Tibial artery (tissue), 4 donors: ENCODE measurements around the gene THSD1.
"Not testable (repeated sequence)": the region's sequence is repeated elsewhere in the genome, so short reads cannot be mapped to it uniquely, and the experiment has no call there.

Experiments used
- DNase-seq, 2 donors: peaks; one replicate each; pipeline ENCODE4 v3.0.0-alpha.2; 2019
- H3K27ac ChIP-seq, 2 donors: fragments of 200-600 bp; sonication (generic) in 1 of 2; 1 replicate in 1 of 2; 2 replicates in 1 of 2; pipeline ENCODE4 v1.5.1; 2018 to 2019; ENCODE audit warnings: mild to moderate bottlenecking in 1 of 2
- H3K27me3 ChIP-seq, 2 donors: fragments of 200-600 bp; sonication (generic) in 1 of 2; one replicate each; pipeline versions ENCODE4 v1.5.1 to v1.6.0; 2016 to 2019
- H3K36me3 ChIP-seq, 3 donors: fragments of 200-600 bp; sonication (generic) in 2 of 3; one replicate each; pipeline ENCODE4 v1.5.1; 2016 to 2019; ENCODE audit warnings: mild to moderate bottlenecking in 2 of 3
- H3K4me1 ChIP-seq, 4 donors: fragments of 200-600 bp; sonication (generic) in 2 of 4; 1 replicate in 3 of 4; 2 replicates in 1 of 4; pipeline ENCODE4 v1.5.1; 2016 to 2019
- H3K4me3 ChIP-seq, 2 donors: fragments of 200-600 bp; sonication (generic) in 1 of 2; 1 replicate in 1 of 2; 2 replicates in 1 of 2; pipeline ENCODE4 v1.5.1; 2018 to 2019; ENCODE audit warnings: mild to moderate bottlenecking in 2 of 2
- H3K9me3 ChIP-seq, 3 donors: fragments of 200-600 bp; sonication (generic) in 1 of 3; one replicate each; pipeline ENCODE4 v1.5.1; 2016 to 2019
- CTCF ChIP-seq, 2 experiments: fragments of 200-600 bp in 1 of 2; fragments of 450-650 bp in 1 of 2; IDR thresholded peaks; one replicate each; pipeline ENCODE4 v1.5.1; 2017 to 2019; ENCODE audit warnings: antibody characterized with exemption in 2 of 2, mild to moderate bottlenecking in 1 of 2, moderate library complexity in 1 of 2
- intact Hi-C: fragments of 100-400 bp; cut with DNase I; formaldehyde crosslinking; loops from one replicate; pipeline ENCODE4 v1.15.0; 2023; ENCODE audit warnings: low total_unique reads

The THSD1 gene

DNA sequence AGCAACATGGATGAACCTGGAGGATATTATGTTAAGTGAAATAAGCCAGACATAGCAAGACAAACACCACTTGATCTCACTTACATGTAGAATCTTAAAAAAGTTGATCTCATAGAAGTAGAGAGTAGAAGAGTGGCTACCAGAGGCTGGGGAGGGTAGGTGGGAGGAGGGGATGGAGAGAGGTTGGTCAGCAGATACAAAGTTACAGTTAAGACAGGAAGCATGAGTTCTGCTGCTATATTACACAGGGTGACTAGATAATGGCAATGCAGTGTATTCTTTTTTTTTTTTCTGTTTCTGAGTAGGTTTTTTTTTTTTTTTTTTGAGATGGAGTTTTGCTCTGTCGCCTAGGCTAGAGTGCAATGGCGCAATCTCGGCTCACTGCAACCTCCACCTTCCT, 15.2 kb upstream of the THSD1 start:
- Histone ChIP-seq H3K27me3 (no peaks in the 10 kb centered on the region), H3K9me3 (no peaks in the 10 kb centered on the region), H3K36me3 (peaks cover 64 to 90% (median 79%) of the 10 kb centered on the region in 3 donors), H3K4me3 (no peak overlapping the region), H3K27ac (no peak overlapping the region), H3K4me1 (no peaks in the 10 kb centered on the region)
- no peak for TF ChIP-seq CTCF (IDR thresholded peaks at IDR 0.05)
- DNase-seq: no peak
- intact Hi-C loops: no loop called here

DNA sequence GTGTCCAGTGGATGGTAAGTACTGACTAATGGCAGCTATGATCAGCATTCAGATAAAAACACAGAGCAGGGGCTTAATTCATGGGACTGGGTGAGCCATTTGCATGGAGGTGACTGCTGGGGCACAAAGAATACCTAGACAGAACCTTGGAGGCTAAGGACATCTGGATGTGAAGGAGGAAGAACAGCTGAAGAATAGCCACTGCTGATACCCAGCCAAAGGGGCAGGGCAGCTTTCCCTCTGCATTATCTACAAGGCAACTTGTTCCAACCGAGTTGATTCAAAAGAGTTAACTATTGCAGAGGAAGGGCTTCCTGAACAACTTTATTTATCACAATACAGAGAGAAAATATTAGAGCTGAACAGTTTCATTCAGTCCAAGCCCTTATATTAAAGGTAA, 13.1 kb upstream of the THSD1 start:
- Histone ChIP-seq H3K9me3 (no peaks in the 10 kb centered on the region), H3K27ac (no peak overlapping the region), H3K4me3 (no peak overlapping the region), H3K36me3 (peaks cover 60 to 91% (median 84%) of the 10 kb centered on the region in 3 donors), H3K4me1 (peaks cover 0 to 3% (median 0%) of the 10 kb centered on the region in 4 donors), H3K27me3 (no peaks in the 10 kb centered on the region)
- TF ChIP-seq CTCF (IDR thresholded peaks at IDR 0.05): no peak
- intact Hi-C loops: no loop called here
- no peak for DNase-seq

GRCh38 chr13:52414963-52415362, 9.0 kb upstream of the THSD1 start:
- no peak for TF ChIP-seq CTCF (IDR thresholded peaks at IDR 0.05)
- no peak overlapping the region for H3K4me3 ChIP-seq
- peaks cover 0 to 3% (median 0%) of the 10 kb centered on the region in 4 donors for H3K4me1 ChIP-seq
- H3K27ac ChIP-seq: no peak overlapping the region
- peaks cover 43 to 83% (median 68%) of the 10 kb centered on the region in 3 donors for H3K36me3 ChIP-seq
- no peaks in the 10 kb centered on the region for H3K9me3 ChIP-seq
- intact Hi-C loops: no loop called here
- H3K27me3 ChIP-seq: no peaks in the 10 kb centered on the region
- no peak for DNase-seq

DNA sequence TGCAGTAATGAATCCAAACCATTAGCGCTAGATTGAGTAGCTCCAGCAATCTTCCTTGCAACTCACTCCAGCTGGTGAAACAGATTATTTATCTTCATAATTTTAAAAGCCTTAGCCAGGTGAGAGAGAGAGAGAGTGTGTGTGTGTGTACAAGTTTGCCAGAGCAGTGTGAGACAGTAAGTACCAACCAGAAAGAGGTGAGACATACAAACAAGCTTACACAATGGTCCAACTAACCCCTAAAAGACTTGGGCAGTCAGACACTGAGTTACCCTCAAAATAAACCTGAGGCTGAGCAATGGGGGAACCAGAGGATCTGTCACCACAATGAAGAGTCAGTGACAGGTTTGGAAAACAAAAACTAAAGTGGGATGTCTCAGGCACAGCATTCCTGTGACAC, 8.1 kb upstream of the THSD1 start:
- DNase-seq: no peak
- H3K4me1 ChIP-seq: peaks cover 0 to 3% (median 0%) of the 10 kb centered on the region in 4 donors
- H3K27me3 ChIP-seq: no peaks in the 10 kb centered on the region
- H3K9me3 ChIP-seq: no peaks in the 10 kb centered on the region
- peaks cover 40 to 81% (median 64%) of the 10 kb centered on the region in 3 donors for H3K36me3 ChIP-seq
- intact Hi-C loops: no loop called here
- TF ChIP-seq CTCF (IDR thresholded peaks at IDR 0.05): no peak
- H3K4me3 ChIP-seq: no peak overlapping the region
- H3K27ac ChIP-seq: no peak overlapping the region

DNA sequence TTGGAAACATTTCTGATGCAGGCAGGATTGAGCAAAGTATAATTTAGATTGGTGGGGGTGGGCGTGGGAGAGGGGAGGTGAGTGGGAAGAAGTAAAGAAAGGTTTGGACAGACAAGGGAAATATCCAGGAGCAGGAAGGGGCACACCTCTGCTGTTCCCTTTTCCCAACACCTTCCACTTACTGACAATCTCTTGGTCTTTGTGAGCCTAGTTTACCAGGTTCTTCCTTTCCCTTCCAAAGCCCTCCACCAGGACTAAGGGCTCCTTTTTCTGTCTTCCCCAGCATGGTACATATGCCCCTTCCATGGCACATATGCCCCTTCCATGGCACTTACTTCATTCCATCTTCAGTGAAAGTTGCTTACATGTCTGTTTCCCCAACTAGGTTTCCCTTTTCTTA, 6.2 kb upstream of the THSD1 start:
- no peaks in the 10 kb centered on the region for H3K27me3 ChIP-seq
- intact Hi-C loops: no loop called here
- no peaks in the 10 kb centered on the region for H3K9me3 ChIP-seq
- no peak overlapping the region for H3K27ac ChIP-seq
- peaks cover 37 to 69% (median 48%) of the 10 kb centered on the region in 3 donors for H3K36me3 ChIP-seq
- DNase-seq: no peak
- H3K4me3 ChIP-seq: no peak overlapping the region
- H3K4me1 ChIP-seq: peaks cover 0 to 3% (median 0%) of the 10 kb centered on the region in 4 donors
- no peak for TF ChIP-seq CTCF (IDR thresholded peaks at IDR 0.05)

DNA sequence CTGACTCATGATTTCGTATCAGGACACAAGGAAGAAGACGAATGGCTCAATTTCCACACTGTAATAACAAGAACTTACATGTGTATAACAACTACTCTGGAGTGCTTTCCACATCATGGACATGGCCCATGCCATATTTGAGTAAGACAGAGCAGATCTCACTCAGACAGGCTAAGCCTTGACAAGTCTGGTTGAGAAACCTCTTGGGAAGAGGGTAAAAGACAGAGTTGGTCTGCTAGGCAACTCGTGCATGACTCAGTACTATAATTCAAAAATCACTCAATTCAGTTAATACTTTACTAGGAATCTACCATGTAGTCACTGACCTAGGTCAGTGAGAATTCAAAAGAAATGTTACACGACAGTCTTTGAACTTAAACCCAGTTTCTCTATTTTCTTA, 5.7 kb upstream of the THSD1 start:
- Histone ChIP-seq H3K36me3 (peaks cover 33 to 64% (median 43%) of the 10 kb centered on the region in 3 donors), H3K27ac (no peak overlapping the region), H3K4me3 (no peak overlapping the region), H3K27me3 (no peaks in the 10 kb centered on the region), H3K9me3 (no peaks in the 10 kb centered on the region), H3K4me1 (peaks cover 0 to 3% (median under 1%) of the 10 kb centered on the region in 4 donors)
- TF ChIP-seq CTCF (IDR thresholded peaks at IDR 0.05): no peak
- intact Hi-C loops: no loop called here
- no peak for DNase-seq

- intact Hi-C loops, DNase-seq: not testable (repeated sequence)
Measured at GRCh38 chr13:52408071-52408658, 2.2 kb upstream of the THSD1 start.

DNA sequence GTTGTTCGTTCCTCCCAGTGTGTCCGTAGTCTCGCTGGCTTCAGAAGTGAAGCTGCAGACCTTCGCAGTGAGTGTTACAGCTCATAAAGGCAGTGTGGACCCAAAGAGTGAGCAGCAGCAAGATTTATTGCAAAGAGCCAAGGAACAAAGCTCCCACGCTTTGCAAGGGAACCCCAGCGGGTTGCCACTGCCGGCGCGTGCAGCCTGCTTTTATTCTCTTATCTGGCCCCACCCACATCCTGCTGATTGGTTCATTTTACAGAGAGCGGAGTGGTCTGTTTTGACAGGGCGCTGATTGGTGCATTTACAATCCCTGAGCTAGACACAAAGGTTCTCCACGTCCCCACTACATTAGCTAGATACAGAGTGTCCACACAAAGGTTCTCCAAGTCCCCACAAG, 1.5 kb upstream of the THSD1 start:
- H3K27me3 ChIP-seq, H3K4me3 ChIP-seq, H3K27ac ChIP-seq, H3K9me3 ChIP-seq, intact Hi-C loops, DNase-seq: not testable (repeated sequence)
- H3K4me1 ChIP-seq: peaks cover 0 to 16% (median 8%) of the 10 kb centered on the region in 4 donors
- peaks cover 3 to 23% (median 8%) of the 10 kb centered on the region in 3 donors for H3K36me3 ChIP-seq

More at GRCh38 chr13:52408071-52408658, 2.2 kb upstream of the THSD1 start:
- H3K27me3 ChIP-seq, H3K4me3 ChIP-seq, H3K9me3 ChIP-seq, H3K27ac ChIP-seq: not testable (repeated sequence)
- peaks cover 0 to 16% (median 8%) of the 10 kb centered on the region in 4 donors for H3K4me1 ChIP-seq
- peaks cover 3 to 31% (median 13%) of the 10 kb centered on the region in 3 donors for H3K36me3 ChIP-seq
